H9 (cell line): Measurements from ENCODE around the gene RASGEF1C. TPM values are rescaled to one million over a fixed set of nuclear protein-coding genes. Genes with fewer than 3 reads are reported as not detected.
A peak's percentile ranks its signal among the peaks of the same experiment; 100 is the strongest.

Experiments used
- DNase-seq: peaks from one replicate; pipeline ENCODE4 v3.0.0-alpha.2; 2017
- H2AFZ ChIP-seq: one replicate; pipeline ENCODE4 v1.6.1; 2013; ENCODE audit warnings: mild to moderate bottlenecking, low read length, control low read depth, moderate library complexity
- H2AK5ac ChIP-seq: 2 replicates; pipeline ENCODE4 v1.6.1; 2013; ENCODE audit warnings: low read length, control low read depth, mixed read lengths; ENCODE audit not compliant: insufficient read length
- H2BK120ac ChIP-seq: one replicate; pipeline ENCODE4 v1.6.1; 2013; ENCODE audit warnings: low read depth, mild to moderate bottlenecking, low read length, control low read depth, inconsistent platforms; ENCODE audit not compliant: poor library complexity, severe bottlenecking
- H2BK12ac ChIP-seq: 2 replicates; pipeline ENCODE4 v1.6.1; 2013; ENCODE audit warnings: low read length, control low read depth, mixed read lengths, low read depth; ENCODE audit not compliant: insufficient read length
- H2BK15ac ChIP-seq: 2 replicates; pipeline ENCODE4 v1.6.1; 2013; ENCODE audit warnings: low read depth, low read length, control low read depth
- H2BK20ac ChIP-seq: one replicate; pipeline ENCODE4 v1.6.1; 2013; ENCODE audit warnings: low read depth, mild to moderate bottlenecking, low read length, control low read depth, inconsistent platforms; ENCODE audit not compliant: poor library complexity, severe bottlenecking
- H2BK5ac ChIP-seq: 2 replicates; pipeline ENCODE4 v1.6.1; 2013; ENCODE audit warnings: low read length, control low read depth, mixed read lengths; ENCODE audit not compliant: insufficient read length
- H3K14ac ChIP-seq: 2 replicates; pipeline ENCODE4 v1.6.1; 2013; ENCODE audit warnings: low read length, control low read depth; ENCODE audit not compliant: insufficient read depth
- H3K18ac ChIP-seq: 2 replicates; pipeline ENCODE4 v1.6.1; 2013; ENCODE audit warnings: low read depth, mild to moderate bottlenecking, mixed read lengths, low read length, control low read depth; ENCODE audit not compliant: insufficient read length
- H3K23ac ChIP-seq: 2 replicates; pipeline ENCODE4 v1.6.1; 2013; ENCODE audit warnings: low read length, control low read depth, mixed read lengths, low read depth; ENCODE audit not compliant: insufficient read length
- H3K23me2 ChIP-seq: 2 replicates; pipeline ENCODE4 v1.6.1; 2013; ENCODE audit warnings: low read depth, mild to moderate bottlenecking, mixed read lengths, low read length, control low read depth; ENCODE audit not compliant: insufficient read length, poor library complexity, severe bottlenecking
- H3K27ac ChIP-seq: 2 replicates; pipeline ENCODE4 v1.5.1; 2013; ENCODE audit warnings: low read length, control low read depth, mixed read lengths, low read depth; ENCODE audit not compliant: insufficient read length
- H3K27me3 ChIP-seq: 2 replicates; pipeline ENCODE4 v1.6.1; 2013; ENCODE audit warnings: low read length, control low read depth, inconsistent platforms; ENCODE audit not compliant: insufficient read depth
- H3K4ac ChIP-seq: 2 replicates; pipeline ENCODE4 v1.6.1; 2013; ENCODE audit warnings: low read depth, mild to moderate bottlenecking, control low read depth, inconsistent platforms, low read length, moderate library complexity
- H3K4me1 ChIP-seq: 2 replicates; pipeline ENCODE4 v1.6.1; 2013; ENCODE audit warnings: low read length, control low read depth, inconsistent platforms; ENCODE audit not compliant: insufficient read depth
- H3K4me2 ChIP-seq: 2 replicates; pipeline ENCODE4 v1.6.1; 2013; ENCODE audit warnings: low read length, control low read depth, mixed read lengths; ENCODE audit not compliant: insufficient read length, insufficient read depth
- H3K56ac ChIP-seq: 2 replicates; pipeline ENCODE4 v1.6.1; 2013; ENCODE audit warnings: low read depth, mild to moderate bottlenecking, mixed read lengths, low read length, control low read depth; ENCODE audit not compliant: insufficient read length
- H3K79me1 ChIP-seq: 2 replicates; pipeline ENCODE4 v1.6.1; 2013; ENCODE audit warnings: low read depth, mild to moderate bottlenecking, moderate library complexity, low read length, control low read depth, inconsistent platforms; ENCODE audit not compliant: insufficient read depth, poor library complexity, severe bottlenecking
- H3K79me2 ChIP-seq: 2 replicates; pipeline ENCODE4 v1.6.1; 2013; ENCODE audit warnings: low read length, control low read depth, inconsistent platforms; ENCODE audit not compliant: insufficient read depth
- H3K9ac ChIP-seq: 2 replicates; pipeline ENCODE4 v1.6.1; 2013; ENCODE audit warnings: low read length, control low read depth, mixed read lengths; ENCODE audit not compliant: insufficient read length; ENCODE audit errors: extremely low read depth
- H3K9me3 ChIP-seq: one replicate; pipeline ENCODE4 v1.6.1; 2013; ENCODE audit warnings: low read depth, low read length, inconsistent platforms; ENCODE audit not compliant: control insufficient read depth
- H3T11ph ChIP-seq: one replicate; pipeline ENCODE4 v1.6.1; 2013; ENCODE audit warnings: mild to moderate bottlenecking, low read length, control low read depth, inconsistent platforms
- H4K20me1 ChIP-seq: one replicate; pipeline ENCODE4 v1.6.1; 2013; ENCODE audit not compliant: control insufficient read depth, insufficient read length, insufficient read depth
- H4K5ac ChIP-seq: 2 replicates; pipeline ENCODE4 v1.6.1; 2013; ENCODE audit warnings: low read depth, mild to moderate bottlenecking, mixed read lengths, low read length, control low read depth; ENCODE audit not compliant: insufficient read length
- H4K8ac ChIP-seq: replicated peaks from 2 replicates; pipeline ENCODE4 v1.6.1; 2013; ENCODE audit warnings: low read length, control low read depth, mixed read lengths, low read depth; ENCODE audit not compliant: insufficient read length
- H4K91ac ChIP-seq: 2 replicates; pipeline ENCODE4 v1.6.1; 2013; ENCODE audit warnings: low read depth, mild to moderate bottlenecking, moderate library complexity, mixed read lengths, low read length, control low read depth; ENCODE audit not compliant: insufficient read length
- H3K27ac Mint-ChIP-seq, 3 experiments: 2 replicates in 2 of 3; 3 replicates in 1 of 3; pipeline ENCODE4 v1.8.0; 2020 to 2021; ENCODE audit warnings: mixed read lengths in 3 of 3, mild to moderate bottlenecking in 1 of 3, moderate library complexity in 1 of 3
- H3K27me3 Mint-ChIP-seq: 2 replicates; pipeline ENCODE4 v1.8.0; 2021; ENCODE audit warnings: low read depth, mild to moderate bottlenecking, moderate library complexity, mixed read lengths
- H3K36me3 Mint-ChIP-seq, 3 experiments: 2 replicates in 2 of 3; 3 replicates in 1 of 3; pipeline ENCODE4 v1.8.0; 2020 to 2021; ENCODE audit warnings: low read depth in 3 of 3, mixed read lengths in 3 of 3; ENCODE audit not compliant: insufficient read depth in 1 of 3
- H3K4me1 Mint-ChIP-seq, 2 experiments: 2 replicates each; pipeline ENCODE4 v1.8.0; 2020; ENCODE audit warnings: mixed read lengths in 2 of 2
- H3K4me3 Mint-ChIP-seq, 2 experiments: 2 replicates in 1 of 2; 3 replicates in 1 of 2; pipeline ENCODE4 v1.8.0; 2020 to 2021; ENCODE audit warnings: mild to moderate bottlenecking in 2 of 2, mixed read lengths in 2 of 2, moderate library complexity in 1 of 2
- H3K9me3 Mint-ChIP-seq, 2 experiments: 2 replicates in 1 of 2; 3 replicates in 1 of 2; pipeline ENCODE4 v1.8.0; 2020; ENCODE audit warnings: mild to moderate bottlenecking in 2 of 2, mixed read lengths in 2 of 2, moderate library complexity in 1 of 2
- CTCF ChIP-seq: fragments of 200-600 bp; sonication (generic); conservative IDR thresholded peaks from 3 replicates; pipeline ENCODE4 v1.8.0; 2021; ENCODE audit warnings: antibody characterized with exemption, mild to moderate bottlenecking
- WGBS: extraction: QIAGEN DNeasy Blood & Tissue Kit; methylation state at CpG from one replicate; pipeline ENCODE4 v1.1.7; 2013; ENCODE audit warnings: missing lambda C conversion rate, low lambda C conversion rate, mixed read lengths; ENCODE audit not compliant: insufficient read length; ENCODE audit errors: extremely low coverage; 5-methylcytosine and 5-hydroxymethylcytosine counted together
- total RNA-seq: library from RNA; stranded (reverse); gene quantifications from 2 replicates; pipeline ENCODE4 v1.2.1, GENCODE V29; 2021

Gene RASGEF1C
- total RNA-seq, 1 experiment from 2014 or later = 0.83 TPM

GRCh38 chr5:180208038-180208434 lies 975 bp downstream of the RASGEF1C start:
- H3K14ac ChIP-seq = no peak overlapping the region
- no peak overlapping the region for H2BK15ac ChIP-seq
- peaks cover 7% of the 10 kb centered on the region; the same call in 1 of the 2 replicates for H3K27me3 ChIP-seq
- no peak overlapping the region for H2BK20ac ChIP-seq
- no peak overlapping the region for H2AFZ ChIP-seq
- no peak overlapping the region for H4K5ac ChIP-seq
- H3K9me3 Mint-ChIP-seq = 0 out of 5 replicates have a peak, but pooled peaks cover 0 to 4% of the 10 kb centered on the region in 2 experiments
- H3K27me3 Mint-ChIP-seq = peaks cover 36% of the 10 kb centered on the region
- no peak overlapping the region for H3K4ac ChIP-seq
- no peaks in the 10 kb centered on the region for H4K20me1 ChIP-seq
- no peak overlapping the region for H3K27ac ChIP-seq
- H3T11ph ChIP-seq = no peak overlapping the region
- peak; percentile 43 for DNase-seq
- no CpG with 5 or more reads among the region's 14 CpGs for WGBS
- no peak overlapping the region for H3K23ac ChIP-seq
- H2BK120ac ChIP-seq = no peak overlapping the region
- no peak overlapping the region for H3K18ac ChIP-seq
- peak overlapping the region; percentile 18 for H3K4me2 ChIP-seq
- H3K9me3 ChIP-seq = no peaks in the 10 kb centered on the region
- no peaks in the 10 kb centered on the region for H3K23me2 ChIP-seq
- no peaks in the 10 kb centered on the region for H3K4me1 ChIP-seq
- peaks cover 8 to 9% of the 10 kb centered on the region in 2 experiments; a peak in 3 of 4 replicates for H3K4me1 Mint-ChIP-seq
- no peak overlapping the region for H2BK12ac ChIP-seq
- no peaks in the 10 kb centered on the region; a peak in 1 of 7 replicates for H3K36me3 Mint-ChIP-seq
- H4K91ac ChIP-seq = no peak overlapping the region
- no peak overlapping the region for H3K56ac ChIP-seq
- H3K27ac Mint-ChIP-seq = no peak overlapping the region; a peak in 1 of 7 replicates
- no peak overlapping the region for H2BK5ac ChIP-seq
- no peak overlapping the region for H3K9ac ChIP-seq
- H3K79me1 ChIP-seq = no peaks in the 10 kb centered on the region
- peak overlapping the region; percentile 52 to 79 for H3K4me3 Mint-ChIP-seq
- no peaks in the 10 kb centered on the region for H3K79me2 ChIP-seq
- no peak for TF ChIP-seq CTCF
- H2AK5ac ChIP-seq = no peak overlapping the region
- H4K8ac ChIP-seq = no peak overlapping the region
